Fibroblast of lung (primary cell): Measurements from ENCODE around the gene HARS2. TPM values are rescaled to one million over a fixed set of nuclear protein-coding genes. Genes with fewer than 3 reads are reported as not detected.
"Not testable (repeated sequence)": the region's sequence is repeated elsewhere in the genome, so short reads cannot be mapped to it uniquely, and the experiment has no call there.

Source experiments
- DNase-seq, 2 donors: peaks; one replicate each; pipeline versions ENCODE4 v3.0.0 to v3.0.0-alpha.2; 2010; ENCODE audit warnings: low read depth in 2 of 2
- H2AFZ ChIP-seq: 2 replicates; pipeline ENCODE4 v1.5.1; 2012; ENCODE audit warnings: low read length, control low read depth, inconsistent platforms
- H3K27ac ChIP-seq: 2 replicates; pipeline ENCODE4 v1.5.1; 2011; ENCODE audit warnings: low read length, control low read depth; ENCODE audit not compliant: insufficient read depth
- H3K27me3 ChIP-seq: 2 replicates; pipeline ENCODE4 v1.5.1; 2011; ENCODE audit warnings: mild to moderate bottlenecking, low read length; ENCODE audit not compliant: control insufficient read depth, insufficient read depth
- H3K36me3 ChIP-seq: 2 replicates; pipeline ENCODE4 v1.5.1; 2011; ENCODE audit warnings: low read length; ENCODE audit not compliant: control insufficient read depth, insufficient read depth
- H3K4me1 ChIP-seq: 2 replicates; pipeline ENCODE4 v1.5.1; 2011; ENCODE audit warnings: low read length; ENCODE audit not compliant: control insufficient read depth, insufficient read depth; ENCODE audit errors: extremely low read depth
- H3K4me2 ChIP-seq: 2 replicates; pipeline ENCODE4 v1.5.1; 2011; ENCODE audit warnings: low read length, control low read depth; ENCODE audit not compliant: insufficient read depth; ENCODE audit errors: extremely low read depth
- H3K4me3 ChIP-seq, 4 experiments: fragments of 200-600 bp in 1 of 4; sonication (generic) in 1 of 4; replicated peaks in 1 of 4; 2 replicates each; pipeline ENCODE4 v1.5.1; 2011 to 2016; ENCODE audit warnings: low read length in 4 of 4, low read depth in 3 of 4, mild to moderate bottlenecking in 3 of 4, control low read depth in 2 of 4, inconsistent platforms in 1 of 4, mixed read lengths in 1 of 4; ENCODE audit not compliant: insufficient read depth in 1 of 4; ENCODE audit errors: control extremely low read depth in 1 of 4
- H3K79me2 ChIP-seq: 2 replicates; pipeline ENCODE4 v1.5.1; 2012; ENCODE audit warnings: mild to moderate bottlenecking, low read length, inconsistent platforms; ENCODE audit not compliant: control insufficient read depth, insufficient read depth
- H3K9ac ChIP-seq: 2 replicates; pipeline ENCODE4 v1.5.1; 2011; ENCODE audit warnings: mild to moderate bottlenecking, low read length, control low read depth; ENCODE audit not compliant: insufficient read depth
- H3K9me3 ChIP-seq: 2 replicates; pipeline ENCODE4 v1.5.1; 2012; ENCODE audit warnings: low read depth, low read length; ENCODE audit not compliant: control insufficient read depth, insufficient read depth
- H4K20me1 ChIP-seq: 2 replicates; pipeline ENCODE4 v1.5.1; 2011; ENCODE audit warnings: low read length; ENCODE audit not compliant: control insufficient read depth, insufficient read depth; ENCODE audit errors: extremely low read depth
- CTCF ChIP-seq, 2 donors: IDR thresholded peaks in 1 of 2; conservative IDR thresholded peaks in 1 of 2; 1 replicate in 1 of 2; 2 replicates in 1 of 2; pipeline ENCODE4 v1.5.1; 2011 to 2012; ENCODE audit warnings: low read length in 2 of 2, control low read depth in 1 of 2, inconsistent platforms in 1 of 2, low read depth in 1 of 2, mild to moderate bottlenecking in 1 of 2
- EZH2 ChIP-seq: IDR thresholded peaks from 2 replicates; pipeline ENCODE4 v1.5.1; 2012; ENCODE audit warnings: low read length, control low read depth, mild to moderate bottlenecking; ENCODE audit errors: missing control alignments
- polyA plus RNA-seq, 2 donors: library from polyadenylated mRNA; depleted of rRNA in 1 of 2; stranded (reverse) in 1 of 2; unstranded in 1 of 2; fragments of >200 nt; gene quantifications; 2 replicates each; pipeline ENCODE4 v1.2.1, GENCODE V29; 2011 to 2012; ENCODE audit warnings: missing spikeins in 1 of 2
- total RNA-seq: library from RNA; depleted of rRNA; stranded (reverse); fragments of >200 nt; gene quantifications from 2 replicates; pipeline ENCODE4 v1.2.1, GENCODE V29; 2014

Gene HARS2
- total and polyA plus RNA-seq, 2 donors (not counting 1 experiment from before 2014, with no cell fraction given), result 27.1 to 30.1 TPM

GRCh38 chr5:140696891-140697492 is 5.7 kb downstream of the HARS2 start:
- Histone ChIP-seq H3K4me1 (peaks cover 2% of the 10 kb centered on the region), H3K36me3 (peaks cover 23% of the 10 kb centered on the region), H3K9me3 (no peaks in the 10 kb centered on the region), H3K9ac (no peak overlapping the region), H3K27me3 (no peaks in the 10 kb centered on the region), H2AFZ (no peak overlapping the region), H4K20me1 (no peaks in the 10 kb centered on the region), H3K79me2 (peaks cover 35% of the 10 kb centered on the region), H3K4me2 (no peak overlapping the region), H3K27ac (no peak overlapping the region), H3K4me3 (no peak overlapping the region)
- TF ChIP-seq EZH2 (no peak), CTCF (conservative IDR thresholded peaks at IDR 0.05 in 1 of 2, IDR thresholded peaks at IDR 0.05 in 1 of 2; ENCODE audit: low read depth in 1 of 2, low read length in 2 of 2) (no peak)
- no peak for DNase-seq

- Histone ChIP-seq H3K9me3 (no peaks in the 10 kb centered on the region), H3K27ac (peak within 1 kb of the TSS; percentile 62), H3K9ac (peak within 1 kb of the TSS; percentile 54), H3K4me3 (peak within 1 kb of the TSS; percentile 63 to 99 (median 86)), H3K4me1 (no peaks in the 10 kb centered on the region), H2AFZ (peak within 1 kb of the TSS; percentile 64), H3K36me3 (peaks cover 21% of the 10 kb centered on the region), H3K79me2 (peaks cover 15% of the 10 kb centered on the region), H3K27me3 (no peaks in the 10 kb centered on the region), H3K4me2 (peak within 1 kb of the TSS; percentile 68), H4K20me1 (no peaks in the 10 kb centered on the region)
- DNase-seq, result peak; percentile 99
- TF ChIP-seq EZH2 (no peak), CTCF (conservative IDR thresholded peaks at IDR 0.05 in 1 of 2, IDR thresholded peaks at IDR 0.05 in 1 of 2; ENCODE audit: low read depth in 1 of 2, low read length in 2 of 2) (no peak)
Observed at GRCh38 chr5:140700177-140701144, 9.2 kb downstream of the HARS2 start, which contains the start of gene ZMAT2. TSS of gene ZMAT2 (plus strand) at chr5:140700447. CDS start at chr5:140700461, 14 bp downstream.

- Histone ChIP-seq H3K27me3 (no peaks in the 10 kb centered on the region), H3K79me2 (no peaks in the 10 kb centered on the region), H4K20me1 (no peaks in the 10 kb centered on the region), H3K9me3 (no peaks in the 10 kb centered on the region), H3K27ac (no peak overlapping the region), H3K4me3 (no peak overlapping the region), H2AFZ (no peak overlapping the region), H3K4me2 (no peak overlapping the region), H3K36me3 (peaks cover 7% of the 10 kb centered on the region), H3K4me1 (no peaks in the 10 kb centered on the region), H3K9ac (no peak overlapping the region)
- TF ChIP-seq EZH2, result no peak
- TF ChIP-seq CTCF (conservative IDR thresholded peaks at IDR 0.05 in 1 of 2, IDR thresholded peaks at IDR 0.05 in 1 of 2; ENCODE audit: low read depth in 1 of 2, low read length in 2 of 2), result no peak
- no peak for DNase-seq
Observed at GRCh38 chr5:140707812-140708211, 16.6 kb downstream of the HARS2 start.

GRCh38 chr5:140708787-140709186 is 17.5 kb downstream of the HARS2 start:
- H2AFZ ChIP-seq, H3K4me2 ChIP-seq, H3K36me3 ChIP-seq, H3K9me3 ChIP-seq, H3K27ac ChIP-seq, H4K20me1 ChIP-seq, H3K9ac ChIP-seq, H3K4me1 ChIP-seq, H3K4me3 ChIP-seq, H3K27me3 ChIP-seq, H3K79me2 ChIP-seq, DNase-seq: not testable (repeated sequence)
